Stimulated activated CD8-positive, alpha-beta memory T cell treated with anti-CD3 and anti-CD28 coated beads, Interleukin-12 subunit alpha, Interleukin-12 subunit beta, amount 100 ng/mL, for 24 hours (primary cell): Measurements from ENCODE around the gene GSTA2.
"Not testable (repeated sequence)": the region's sequence is repeated elsewhere in the genome, so short reads cannot be mapped to it uniquely, and the experiment has no call there.

Experiments used
- DNase-seq: peaks from one replicate; pipeline ENCODE4 v3.0.0-alpha.2; 2020; ENCODE audit errors: extremely low read depth

GSTA2 gene

DNA sequence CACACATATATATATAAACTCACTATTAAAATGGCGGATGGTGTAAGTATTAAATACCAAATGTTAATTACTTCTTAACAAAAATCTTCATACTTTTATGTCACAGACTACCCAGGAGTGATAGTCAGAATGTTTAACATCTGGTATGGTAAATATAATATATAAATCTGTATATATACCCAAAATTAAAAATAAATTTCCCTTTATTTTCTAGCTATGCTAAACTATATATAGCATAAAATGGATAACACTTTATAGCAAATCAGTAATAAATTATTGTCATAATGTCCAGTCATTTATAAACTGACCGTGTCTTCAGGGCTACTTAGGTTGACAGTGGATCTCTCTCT, 37.1 kb downstream of the GSTA2 start:
- no peak for DNase-seq

- no peak for DNase-seq
These were observed 37.6 kb downstream of the GSTA2 start for GRCh38 chr6:52725535-52726192.

DNA sequence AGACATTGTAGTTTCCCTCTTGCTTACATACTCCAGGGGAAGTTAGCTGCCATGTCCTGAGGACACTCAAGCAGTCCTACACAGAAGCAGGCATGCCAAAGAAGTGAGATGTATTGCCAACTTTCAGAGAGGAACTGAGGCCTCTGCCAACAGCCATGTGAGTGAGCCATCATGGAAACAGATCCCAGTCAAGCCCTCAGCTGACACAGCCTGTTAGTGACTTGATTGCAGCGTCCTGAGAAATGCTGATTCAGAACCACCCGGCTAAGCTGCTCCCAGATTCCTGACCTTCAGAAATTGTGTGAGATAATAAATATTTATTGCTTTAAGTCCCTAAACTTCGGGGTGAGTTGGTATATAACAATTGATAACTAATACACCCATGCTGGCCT, 38.1 kb downstream of the GSTA2 start:
- DNase-seq = no peak

DNA sequence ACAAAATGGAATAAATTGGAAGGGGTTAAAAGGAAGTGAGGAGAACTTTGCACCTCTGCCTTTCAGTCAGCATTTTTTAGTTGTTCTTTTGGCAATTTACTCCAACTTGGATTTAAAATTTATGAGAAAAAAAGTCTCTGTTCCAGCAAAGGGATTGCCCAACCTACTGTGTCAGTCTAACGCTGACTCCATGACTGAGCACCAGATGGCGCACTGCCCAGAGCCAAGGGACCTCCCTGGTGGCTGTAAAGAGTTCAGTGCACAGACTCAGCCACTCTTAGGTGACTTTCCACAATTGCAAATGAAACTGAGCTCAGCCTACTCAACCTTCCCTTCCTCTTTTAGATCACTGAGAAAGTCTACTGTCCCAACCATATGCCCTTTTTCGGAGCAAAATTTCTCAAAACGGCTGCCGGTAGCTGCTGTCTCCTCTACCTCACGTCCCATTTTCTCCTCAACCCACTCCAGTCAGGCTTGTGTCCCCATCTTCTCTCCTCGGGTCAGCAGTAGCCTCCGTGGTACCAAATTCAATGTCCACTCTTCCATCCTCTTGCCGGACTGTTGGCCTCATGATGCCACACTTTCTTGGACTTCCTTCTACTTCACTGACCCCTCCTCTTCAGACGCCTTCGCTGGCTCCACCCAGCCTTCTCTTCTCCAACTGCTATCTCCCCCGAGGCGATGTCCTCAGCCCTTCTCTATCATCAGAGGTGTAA, 38.7 kb downstream of the GSTA2 start:
- no peak for DNase-seq

DNA sequence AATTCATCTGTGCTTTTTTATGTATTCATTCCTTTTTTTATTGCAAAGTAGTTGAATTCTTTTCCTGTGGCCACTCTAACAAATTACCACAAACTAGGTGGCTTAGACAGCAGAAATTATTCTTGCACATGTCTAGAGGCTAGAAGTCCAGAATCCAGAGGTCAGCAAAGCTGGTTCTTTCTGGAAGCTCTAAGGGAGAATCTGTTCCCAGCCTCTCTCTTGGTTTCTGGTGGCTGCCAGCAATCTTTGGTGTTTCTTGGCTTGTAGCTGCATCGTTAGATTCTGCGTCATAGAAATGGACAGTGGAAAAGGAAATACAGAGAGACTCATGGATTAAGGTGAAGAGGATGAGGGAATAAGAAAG, 39.3 kb downstream of the GSTA2 start:
- no peak for DNase-seq

DNA sequence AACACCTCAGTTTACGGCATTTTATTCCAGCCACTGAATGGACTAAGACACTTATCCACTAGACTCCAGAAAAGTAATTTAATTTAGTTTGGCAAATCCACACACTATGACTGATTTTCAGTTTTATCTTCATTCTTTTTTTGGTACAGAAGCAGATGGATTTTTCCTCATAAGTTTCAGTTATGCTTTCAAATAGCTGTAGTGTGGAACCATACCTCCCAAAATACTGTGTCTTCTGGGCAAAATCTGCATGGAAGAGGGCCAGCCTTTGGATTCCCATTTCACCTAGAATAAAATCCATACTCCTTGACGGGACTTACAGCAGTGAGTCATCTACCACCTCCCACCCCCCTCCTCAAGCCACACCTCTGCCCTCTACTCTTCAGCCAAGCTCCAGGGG, 43.0 kb downstream of the GSTA2 start:
- no peak for DNase-seq

GRCh38 chr6:52718550-52718949, 44.7 kb downstream of the GSTA2 start:
- DNase-seq = no peak

GRCh38 chr6:52714761-52715160, 48.5 kb downstream of the GSTA2 start:
- DNase-seq = not testable (repeated sequence)

- DNase-seq = no peak
These were observed 51.1 kb downstream of the GSTA2 start for GRCh38 chr6:52712136-52712535.

GRCh38 chr6:52707963-52708680, 55.2 kb downstream of the GSTA2 start:
- DNase-seq = no peak

DNA sequence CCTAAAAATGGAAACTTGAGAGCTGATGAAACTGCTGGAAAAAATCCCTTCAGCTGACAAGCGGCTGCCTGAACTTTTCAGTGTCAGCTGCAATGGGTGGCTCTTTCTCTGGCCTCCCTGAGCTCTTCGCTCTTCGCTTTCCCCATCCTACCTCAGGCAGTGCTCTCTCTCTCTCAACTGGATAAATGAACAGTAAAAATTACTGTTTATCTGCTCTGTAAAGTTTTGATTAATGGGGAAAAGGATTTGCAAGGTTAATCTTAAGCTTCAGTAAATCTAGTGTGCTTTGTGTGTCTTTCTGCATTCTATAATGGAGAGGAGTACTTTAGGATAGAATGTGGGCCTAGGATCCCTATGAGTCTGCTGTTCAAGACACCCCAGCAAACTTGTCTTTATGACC, 57.3 kb downstream of the GSTA2 start:
- no peak for DNase-seq

- DNase-seq = not testable (repeated sequence)
These were observed 58.3 kb downstream of the GSTA2 start for GRCh38 chr6:52704781-52705502.

GRCh38 chr6:52704060-52704459, 59.2 kb downstream of the GSTA2 start:
- DNase-seq = no peak
